IPS DF 6.9 (cell line): ENCODE measurements around the gene SPATA31D3.
"Not testable (repeated sequence)": the region's sequence is repeated elsewhere in the genome, so short reads cannot be mapped to it uniquely, and the experiment has no call there.

Experiments used
- DNase-seq: peaks from one replicate; pipeline ENCODE4 v3.0.0-alpha.2; 2013; ENCODE audit warnings: low read depth, low spot score
- H3K27ac ChIP-seq: one replicate; pipeline ENCODE4 v1.5.1; 2013; ENCODE audit warnings: low read length, control low read depth
- H3K27me3 ChIP-seq: 2 replicates; pipeline ENCODE4 v1.6.1; 2013; ENCODE audit warnings: mild to moderate bottlenecking, low read length; ENCODE audit not compliant: control insufficient read depth, insufficient read depth
- H3K36me3 ChIP-seq: 2 replicates; pipeline ENCODE4 v1.6.1; 2013; ENCODE audit warnings: low read length; ENCODE audit not compliant: control insufficient read depth, insufficient read depth
- H3K4me1 ChIP-seq: 2 replicates; pipeline ENCODE4 v1.6.1; 2013; ENCODE audit warnings: low read length; ENCODE audit not compliant: control insufficient read depth, insufficient read depth
- H3K4me3 ChIP-seq: 2 replicates; pipeline ENCODE4 v1.5.1; 2013; ENCODE audit warnings: mild to moderate bottlenecking, low read length
- H3K9me3 ChIP-seq: 2 replicates; pipeline ENCODE4 v1.6.1; 2013; ENCODE audit warnings: low read length, inconsistent platforms; ENCODE audit not compliant: control insufficient read depth, insufficient read depth
- WGBS: extraction: QIAGEN DNeasy Blood & Tissue Kit; methylation state at CpG from one replicate; pipeline ENCODE4 v1.1.7; 2013; ENCODE audit warnings: mixed read lengths, missing lambda C conversion rate; ENCODE audit not compliant: insufficient read length, insufficient coverage; 5-methylcytosine and 5-hydroxymethylcytosine counted together

SPATA31D3 gene

DNA sequence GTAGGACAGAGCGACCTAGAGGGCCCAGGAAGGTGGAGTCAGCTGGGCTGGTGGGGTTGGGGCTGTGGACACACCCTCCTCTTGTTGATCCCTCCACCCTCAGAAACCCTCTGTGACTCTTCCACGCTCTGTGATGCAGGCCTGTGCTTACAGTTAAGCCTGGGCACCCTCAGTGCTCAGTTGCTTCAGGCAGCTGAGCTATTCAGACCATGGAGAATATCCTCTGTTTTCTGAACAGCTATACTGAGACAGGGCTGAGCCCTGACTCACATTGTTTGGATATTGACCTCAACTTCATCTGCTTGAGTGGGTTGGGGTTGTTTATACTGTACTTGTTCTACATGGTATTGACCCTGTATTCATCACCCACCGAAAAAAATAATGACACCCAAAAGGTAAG lies 15.0 kb upstream of the SPATA31D3 start, which contains the start of gene SPATA31D4:
Gene SPATA31D4, plus strand, starts transcription at position 124 of the 400 bp plus-strand sequence. Its CDS starts 86 bp downstream, at position 210.
- H3K36me3 ChIP-seq, H3K4me1 ChIP-seq, DNase-seq, H3K9me3 ChIP-seq, H3K27ac ChIP-seq, H3K27me3 ChIP-seq, H3K4me3 ChIP-seq: not testable (repeated sequence)
- no CpG with 5 or more reads among the region's 3 CpGs for WGBS

DNA sequence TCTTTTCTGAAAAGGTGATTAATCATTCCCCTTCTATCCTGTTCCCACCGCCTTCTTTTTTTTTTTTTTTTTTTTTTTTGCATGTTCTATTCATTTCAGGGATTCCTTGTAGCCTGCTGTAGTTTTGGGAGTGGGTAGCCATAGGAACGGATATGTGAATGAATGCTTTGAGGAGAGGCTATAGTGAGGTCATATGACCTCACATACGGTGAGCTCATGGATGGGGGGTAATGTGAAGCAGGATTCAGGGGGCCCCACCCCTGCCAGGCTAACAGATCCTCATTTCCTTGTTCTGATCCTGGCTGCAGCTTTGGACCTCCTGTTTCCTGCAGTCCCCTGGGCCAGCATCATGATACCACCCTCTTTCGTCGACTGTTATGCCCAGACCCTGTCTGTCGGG lies 13.2 kb upstream of the SPATA31D3 start:
- H3K4me1 ChIP-seq, DNase-seq, H3K9me3 ChIP-seq, H3K27ac ChIP-seq, H3K36me3 ChIP-seq, H3K4me3 ChIP-seq, H3K27me3 ChIP-seq: not testable (repeated sequence)
- WGBS = no CpG with 5 or more reads among the region's 6 CpGs

DNA sequence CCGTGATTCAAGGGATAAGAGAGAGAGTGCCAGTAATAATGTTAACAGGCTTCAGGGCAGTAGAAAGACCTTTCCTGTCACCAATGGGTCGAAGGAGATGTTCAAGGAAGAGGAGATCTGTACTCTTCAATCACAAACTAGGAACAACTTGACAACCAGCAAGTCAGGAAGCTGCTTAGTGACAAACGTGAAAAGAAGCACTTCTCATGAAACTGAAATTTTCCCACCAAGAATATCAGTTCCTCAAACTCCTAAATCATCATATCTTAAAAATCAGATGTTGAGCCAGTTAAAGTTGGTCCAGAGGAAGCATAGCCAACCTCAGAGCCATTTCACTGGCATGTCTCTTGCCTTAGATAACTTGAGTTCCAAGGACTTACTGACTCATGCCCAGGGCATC lies 9.8 kb upstream of the SPATA31D3 start:
- not testable (repeated sequence) for H3K36me3 ChIP-seq, H3K9me3 ChIP-seq, H3K4me3 ChIP-seq, H3K27ac ChIP-seq, DNase-seq, H3K27me3 ChIP-seq, H3K4me1 ChIP-seq
- WGBS = no CpG with 5 or more reads among the region's 3 CpGs

DNA sequence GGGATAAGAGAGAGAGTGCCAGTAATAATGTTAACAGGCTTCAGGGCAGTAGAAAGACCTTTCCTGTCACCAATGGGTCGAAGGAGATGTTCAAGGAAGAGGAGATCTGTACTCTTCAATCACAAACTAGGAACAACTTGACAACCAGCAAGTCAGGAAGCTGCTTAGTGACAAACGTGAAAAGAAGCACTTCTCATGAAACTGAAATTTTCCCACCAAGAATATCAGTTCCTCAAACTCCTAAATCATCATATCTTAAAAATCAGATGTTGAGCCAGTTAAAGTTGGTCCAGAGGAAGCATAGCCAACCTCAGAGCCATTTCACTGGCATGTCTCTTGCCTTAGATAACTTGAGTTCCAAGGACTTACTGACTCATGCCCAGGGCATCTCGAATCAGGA lies 5.3 kb downstream of the SPATA31D3 start:
- not testable (repeated sequence) for H3K36me3 ChIP-seq, H3K4me3 ChIP-seq, H3K27me3 ChIP-seq, H3K9me3 ChIP-seq, DNase-seq, H3K27ac ChIP-seq, H3K4me1 ChIP-seq
- WGBS = no CpG with 5 or more reads among the region's 3 CpGs

GRCh38 chr9:81953096-81953495 lies 9.8 kb downstream of the SPATA31D3 start:
- no peaks in the 10 kb centered on the region for H3K27me3 ChIP-seq
- H3K4me1 ChIP-seq = no peaks in the 10 kb centered on the region
- H3K27ac ChIP-seq = no peak overlapping the region
- no peak for DNase-seq
- no peak overlapping the region for H3K4me3 ChIP-seq
- H3K36me3 ChIP-seq = no peaks in the 10 kb centered on the region
- no CpG with 5 or more reads among the region's 1 CpG for WGBS
- H3K9me3 ChIP-seq = 0 out of 2 replicates have a peak, but pooled peaks cover 3% of the 10 kb centered on the region

- no peaks in the 10 kb centered on the region for H3K4me1 ChIP-seq
- H3K4me3 ChIP-seq = no peak overlapping the region
- H3K36me3 ChIP-seq = no peaks in the 10 kb centered on the region
- H3K9me3 ChIP-seq = 0 out of 2 replicates have a peak, but pooled peaks cover 3% of the 10 kb centered on the region
- no peaks in the 10 kb centered on the region for H3K27me3 ChIP-seq
- no peak for DNase-seq
- no peak overlapping the region for H3K27ac ChIP-seq
Observed at GRCh38 chr9:81955625-81956024, 12.3 kb downstream of the SPATA31D3 start.

DNA sequence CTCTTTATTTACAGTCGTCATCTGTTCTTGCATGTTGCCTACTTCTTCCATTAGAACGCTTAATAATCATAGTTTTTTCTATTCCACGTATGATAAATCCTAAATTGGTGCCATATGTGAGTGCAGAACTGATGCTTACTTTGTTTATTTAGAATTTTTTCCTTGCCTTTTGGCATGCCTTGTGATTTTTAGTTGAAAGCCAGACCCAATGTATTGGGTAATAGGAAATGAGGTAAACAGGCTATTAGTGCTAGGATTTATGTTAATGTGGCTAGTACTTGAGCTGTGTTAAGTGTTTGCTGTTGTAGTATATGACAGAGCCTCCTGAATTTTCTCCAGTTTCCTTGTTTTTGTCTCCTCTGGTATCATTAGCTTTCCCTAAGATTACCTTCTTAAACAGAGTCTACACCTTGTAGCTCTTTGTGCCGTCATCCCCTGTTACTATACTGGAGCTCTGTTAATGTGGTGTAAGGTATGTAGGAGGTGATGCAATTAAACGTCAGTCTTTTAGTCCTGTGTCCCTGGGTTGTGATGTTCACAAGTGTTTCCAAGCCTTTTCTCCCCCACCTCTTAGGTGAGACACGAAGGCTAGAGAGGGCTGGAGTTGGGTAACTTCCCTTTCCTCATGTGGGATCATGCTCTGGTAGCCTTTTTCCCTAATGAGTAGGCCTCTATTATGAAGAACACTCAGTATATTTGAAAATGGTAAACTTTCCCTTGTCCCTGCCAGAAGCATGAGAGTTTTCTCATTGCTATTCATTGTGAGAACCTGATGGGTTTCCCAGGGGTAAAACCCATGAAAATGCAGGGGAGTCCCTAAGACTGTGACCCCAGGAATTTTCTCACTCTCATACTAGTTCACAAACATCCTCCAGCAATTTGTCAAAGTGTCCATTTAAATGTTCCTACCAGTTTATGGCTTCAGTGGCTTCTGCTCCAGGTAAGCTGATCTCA lies 21.2 kb downstream of the SPATA31D3 start:
- DNase-seq = no peak
- Histone ChIP-seq H3K27ac (no peak overlapping the region), H3K36me3 (no peaks in the 10 kb centered on the region), H3K4me1 (no peaks in the 10 kb centered on the region), H3K4me3 (no peak overlapping the region), H3K27me3 (no peaks in the 10 kb centered on the region), H3K9me3 (no peaks in the 10 kb centered on the region)
- no CpG with 5 or more reads among the region's 6 CpGs for WGBS

DNA sequence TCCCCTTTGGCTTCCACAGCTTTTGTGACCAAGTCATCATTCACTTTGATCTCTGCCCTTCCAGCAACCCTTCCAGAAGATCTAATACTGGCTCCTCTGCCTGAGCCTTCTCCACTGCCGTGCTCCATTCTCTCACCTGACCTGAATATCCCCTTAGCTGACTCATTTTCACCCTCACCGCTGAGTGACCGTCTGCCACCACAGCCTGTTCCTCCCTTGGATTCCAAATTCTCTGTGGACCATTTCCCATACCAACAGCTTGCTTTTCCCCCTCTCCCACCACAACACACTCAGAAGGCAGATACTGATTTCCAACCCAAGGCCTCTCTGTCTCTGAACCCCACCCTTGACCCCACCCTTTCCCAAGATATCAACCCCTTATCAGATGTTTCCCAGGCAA lies 24.7 kb downstream of the SPATA31D3 start:
- Histone ChIP-seq H3K27ac (no peak overlapping the region), H3K36me3 (no peaks in the 10 kb centered on the region), H3K27me3 (no peaks in the 10 kb centered on the region), H3K9me3 (no peaks in the 10 kb centered on the region), H3K4me1 (no peaks in the 10 kb centered on the region), H3K4me3 (no peak overlapping the region)
- no peak for DNase-seq
- WGBS = no CpG with 5 or more reads among the region's 3 CpGs

DNA sequence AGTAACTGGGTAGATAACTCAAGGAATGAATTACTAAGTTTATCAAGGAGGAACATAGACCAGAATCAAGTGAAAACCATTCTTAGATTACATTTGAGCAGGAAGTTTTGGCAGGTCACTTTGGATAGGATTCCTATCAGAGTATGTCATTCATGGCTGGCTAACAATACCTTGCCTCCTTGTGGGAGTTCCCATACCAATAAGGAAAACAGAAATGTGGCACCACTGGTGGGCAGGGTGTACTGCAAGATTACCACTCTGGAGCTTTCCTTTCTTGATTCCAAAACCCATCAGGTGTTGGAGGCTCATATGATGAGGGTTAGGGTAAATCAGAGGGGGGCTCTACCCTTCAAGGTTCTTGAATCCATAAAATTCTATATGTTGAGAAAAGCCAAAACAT lies 26.7 kb downstream of the SPATA31D3 start:
- H3K27me3 ChIP-seq = no peaks in the 10 kb centered on the region
- H3K4me1 ChIP-seq = no peaks in the 10 kb centered on the region
- no peaks in the 10 kb centered on the region for H3K9me3 ChIP-seq
- no peaks in the 10 kb centered on the region for H3K36me3 ChIP-seq
- no peak for DNase-seq
- no peak overlapping the region for H3K27ac ChIP-seq
- H3K4me3 ChIP-seq = no peak overlapping the region

GRCh38 chr9:81971727-81972126 lies 28.4 kb downstream of the SPATA31D3 start:
- Histone ChIP-seq H3K36me3 (no peaks in the 10 kb centered on the region), H3K27me3 (no peaks in the 10 kb centered on the region), H3K4me3 (no peak overlapping the region), H3K9me3 (no peaks in the 10 kb centered on the region), H3K4me1 (no peaks in the 10 kb centered on the region), H3K27ac (no peak overlapping the region)
- DNase-seq = no peak

- Histone ChIP-seq H3K9me3 (no peaks in the 10 kb centered on the region), H3K4me1 (no peaks in the 10 kb centered on the region), H3K27me3 (no peaks in the 10 kb centered on the region), H3K4me3 (no peak overlapping the region), H3K27ac (no peak overlapping the region), H3K36me3 (no peaks in the 10 kb centered on the region)
- no peak for DNase-seq
- WGBS = no CpG with 5 or more reads among the region's 5 CpGs
Observed at GRCh38 chr9:81974764-81975163, 31.5 kb downstream of the SPATA31D3 start.
